Fibroblast of skin of right biceps (primary cell): ENCODE results near the gene CTRB2.
A peak's percentile ranks its signal among the peaks of the same experiment; 100 is the strongest.
"Not testable (repeated sequence)": the region's sequence is repeated elsewhere in the genome, so short reads cannot be mapped to it uniquely, and the experiment has no call there.

Experiments
- DNase-seq: peaks from one replicate; pipeline ENCODE4 v3.0.0-alpha.2; 2013

The CTRB2 gene

GRCh38 chr16:75241955-75242354, 35.0 kb upstream of the CTRB2 start:
- no peak for DNase-seq

- DNase-seq = no peak
Observed at GRCh38 chr16:75241412-75241811, 34.5 kb upstream of the CTRB2 start.

- not testable (repeated sequence) for DNase-seq
Observed at GRCh38 chr16:75240633-75241032, 33.7 kb upstream of the CTRB2 start.

GRCh38 chr16:75239542-75240122, 32.7 kb upstream of the CTRB2 start:
- DNase-seq = no peak

GRCh38 chr16:75238853-75239541, 32.0 kb upstream of the CTRB2 start:
- peak; percentile 49 for DNase-seq

- peak; percentile 94 for DNase-seq
Observed at GRCh38 chr16:75238132-75238852, 31.3 kb upstream of the CTRB2 start.

- DNase-seq = no peak
Observed at GRCh38 chr16:75237398-75238131, 30.6 kb upstream of the CTRB2 start.

- no peak for DNase-seq
Observed at GRCh38 chr16:75236736-75237397, 29.9 kb upstream of the CTRB2 start.

GRCh38 chr16:75236232-75236631, 29.3 kb upstream of the CTRB2 start:
- no peak for DNase-seq

- no peak for DNase-seq
Observed at GRCh38 chr16:75235721-75236193, 28.8 kb upstream of the CTRB2 start.

GRCh38 chr16:75234856-75235696, 28.1 kb upstream of the CTRB2 start:
- no peak for DNase-seq

- no peak for DNase-seq
Observed at GRCh38 chr16:75233611-75233938, 26.6 kb upstream of the CTRB2 start.

- DNase-seq = no peak
Observed at GRCh38 chr16:75231570-75231969, 24.6 kb upstream of the CTRB2 start.

- no peak for DNase-seq
Observed at GRCh38 chr16:75230471-75231110, 23.6 kb upstream of the CTRB2 start.

- no peak for DNase-seq
Observed at GRCh38 chr16:75229172-75230031, 22.4 kb upstream of the CTRB2 start.

- no peak for DNase-seq
Observed at GRCh38 chr16:75228143-75228976, 21.4 kb upstream of the CTRB2 start.

GRCh38 chr16:75227361-75228142, 20.6 kb upstream of the CTRB2 start:
- no peak for DNase-seq

GRCh38 chr16:75226550-75227360, 19.8 kb upstream of the CTRB2 start:
- DNase-seq = no peak
